AG09319 (cell line): Measurements from ENCODE around the gene PDE4D.

Source experiments
- DNase-seq: peaks from one replicate; pipeline ENCODE4 v3.0.0-alpha.2; 2010; ENCODE audit warnings: low read depth; ENCODE audit errors: extremely low read depth
- CTCF ChIP-seq: IDR thresholded peaks from 2 replicates; pipeline ENCODE4 v1.5.1; 2011; ENCODE audit warnings: low read depth, mild to moderate bottlenecking, inconsistent platforms, low read length, moderate library complexity

PDE4D gene

GRCh38 chr5:59842999-59843398 lies 50.5 kb downstream of the PDE4D start:
- no peak for DNase-seq
- no peak for TF ChIP-seq CTCF

DNA sequence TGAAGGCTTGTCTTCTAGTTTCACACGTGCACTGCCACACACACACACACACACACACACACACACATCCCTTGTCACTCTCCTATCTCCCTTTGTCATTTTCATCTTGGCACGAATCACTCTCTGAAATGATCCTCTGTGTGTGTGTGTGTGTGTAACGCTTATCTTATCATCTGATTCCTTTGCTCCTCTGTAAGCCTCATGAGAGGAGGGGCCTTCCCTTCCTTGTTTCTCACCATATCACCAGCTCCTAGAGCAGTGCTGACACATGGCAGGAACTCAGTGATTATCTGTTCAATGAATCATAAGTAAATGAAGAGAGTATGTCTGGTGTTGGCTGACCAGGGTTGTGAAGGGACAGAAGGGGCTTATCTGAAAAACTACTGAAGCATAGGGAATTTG lies 53.3 kb downstream of the PDE4D start:
- no peak for DNase-seq
- no peak for TF ChIP-seq CTCF

GRCh38 chr5:59838989-59839388 lies 54.5 kb downstream of the PDE4D start:
- TF ChIP-seq CTCF = no peak
- DNase-seq = no peak

- DNase-seq = no peak
- TF ChIP-seq CTCF = no peak
Observed at GRCh38 chr5:59838067-59838466, 55.5 kb downstream of the PDE4D start.

DNA sequence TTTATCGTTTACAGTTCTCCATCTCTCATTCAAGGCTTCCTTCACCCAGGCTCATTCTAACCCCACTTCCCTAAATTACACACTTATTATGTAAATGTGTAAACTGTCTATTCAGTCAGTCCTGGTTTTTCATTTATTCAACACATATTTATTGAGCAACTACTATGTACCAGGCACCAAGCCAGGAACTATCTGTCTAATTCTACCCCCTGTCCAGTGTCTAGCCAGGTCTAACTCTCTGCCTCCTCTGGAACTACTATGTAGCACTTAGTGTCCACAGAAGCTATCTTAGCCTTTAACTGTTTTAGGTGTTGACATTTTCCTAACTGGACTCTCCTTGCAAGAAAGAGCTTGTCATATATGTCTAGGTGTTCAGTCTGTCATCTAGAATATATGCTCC lies 56.5 kb downstream of the PDE4D start:
- DNase-seq = no peak
- no peak for TF ChIP-seq CTCF

DNA sequence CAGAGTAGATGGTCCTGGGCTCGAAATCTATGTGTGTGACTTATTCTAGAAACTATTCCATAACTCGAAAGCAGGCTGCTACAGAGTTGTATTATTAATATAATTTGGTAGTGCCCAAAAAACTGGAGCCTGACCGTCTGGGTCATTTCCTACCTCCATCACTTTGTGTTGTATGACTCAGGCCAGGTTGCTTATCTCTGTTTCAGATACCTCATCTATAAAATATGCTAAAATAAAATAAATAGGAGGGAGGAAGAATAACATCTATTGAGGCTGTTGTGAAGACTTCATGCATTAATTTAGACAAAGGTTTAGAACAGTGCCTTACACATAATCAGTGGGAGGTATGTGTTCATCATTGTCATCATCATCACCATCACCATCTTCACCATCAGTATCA lies 57.7 kb downstream of the PDE4D start:
- no peak for TF ChIP-seq CTCF
- DNase-seq = no peak

DNA sequence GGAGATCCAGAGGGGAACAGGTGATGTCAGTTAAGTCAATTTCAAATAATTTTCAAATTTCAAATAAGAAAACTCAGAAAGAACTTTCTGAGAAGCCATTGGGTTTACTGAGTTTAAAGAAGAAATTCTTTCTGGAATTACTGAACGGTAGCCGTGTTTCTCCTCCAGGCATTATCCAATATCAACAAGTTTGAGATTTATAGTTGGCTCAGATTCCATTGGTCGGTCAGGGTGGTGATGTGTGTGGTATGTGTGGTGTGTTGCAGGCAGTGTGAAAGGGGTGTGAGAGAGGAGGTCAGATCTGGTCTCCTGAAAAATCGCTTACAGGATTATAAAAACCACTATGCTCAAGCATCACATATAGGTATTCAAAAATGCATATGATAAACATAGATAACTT lies 60.1 kb downstream of the PDE4D start:
- no peak for DNase-seq
- no peak for TF ChIP-seq CTCF
